ENCODE data around the gene CNN1.
"Not testable (repeated sequence)": the region's sequence is repeated elsewhere in the genome, so short reads cannot be mapped to it uniquely, and the experiment has no call there.

Gene CNN1

DNA sequence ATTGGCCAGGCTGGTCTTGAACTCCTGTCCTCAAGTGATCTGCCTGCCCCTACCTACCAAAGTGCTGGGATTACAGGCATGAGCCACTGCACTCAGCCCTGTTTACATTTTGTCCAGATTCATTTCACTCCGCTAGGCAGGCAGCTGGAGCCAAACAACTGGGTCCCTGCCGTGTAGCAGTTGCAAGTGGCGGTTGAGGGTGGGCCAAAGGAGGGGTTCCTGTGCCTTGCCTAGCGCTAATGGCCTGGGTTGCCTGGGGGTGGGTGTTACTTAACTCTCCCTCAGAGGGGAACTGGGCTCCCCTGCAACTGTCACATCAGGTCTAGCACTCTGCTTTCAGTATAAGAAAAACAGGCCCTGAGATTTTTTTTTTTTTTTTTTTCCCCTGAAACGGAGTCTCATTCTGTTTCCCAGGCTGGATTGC is 31.4 kb downstream of the CNN1 start:
- peak; percentile 11 for DNase-seq

DNA sequence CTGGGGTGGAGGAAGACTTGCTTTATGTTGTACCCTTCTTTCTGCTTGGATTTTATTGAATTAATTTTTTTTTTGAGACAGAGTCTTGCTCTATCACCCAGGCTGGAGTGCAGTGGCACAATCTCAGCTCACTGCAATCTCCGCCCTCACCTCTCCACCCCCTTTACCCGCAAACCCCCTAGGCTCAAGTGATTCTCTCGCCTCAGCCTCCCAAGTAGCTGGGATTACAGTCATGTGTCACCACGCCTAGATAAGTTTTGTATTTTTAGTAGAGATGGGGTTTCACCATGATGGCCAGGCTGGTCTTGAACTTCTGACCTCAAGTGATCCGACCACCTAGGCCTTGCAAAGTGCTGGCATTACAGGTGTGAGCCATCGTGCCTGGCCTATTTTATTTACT is 34.7 kb downstream of the CNN1 start:
- DNase-seq: not testable (repeated sequence)

DNA sequence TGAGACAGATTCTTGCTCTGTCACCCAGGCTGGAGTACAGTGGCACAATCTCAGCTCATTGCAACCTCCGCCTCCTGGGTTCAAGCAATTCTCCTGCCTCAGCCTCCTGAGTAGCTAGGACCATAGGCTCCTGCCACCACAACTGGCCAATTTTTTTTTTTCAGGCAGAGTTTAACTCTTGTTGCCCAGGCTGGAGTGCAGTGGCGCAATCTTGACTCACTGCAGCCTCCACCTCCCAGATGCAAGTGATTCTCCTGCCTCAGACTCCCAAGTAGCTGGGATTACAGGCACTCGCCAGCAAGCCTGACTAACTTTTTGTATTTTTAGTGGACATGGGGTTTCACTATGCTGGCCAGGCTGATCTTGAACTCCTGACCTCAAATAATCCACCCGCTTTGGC is 35.1 kb downstream of the CNN1 start:
- DNase-seq: not testable (repeated sequence)

DNA sequence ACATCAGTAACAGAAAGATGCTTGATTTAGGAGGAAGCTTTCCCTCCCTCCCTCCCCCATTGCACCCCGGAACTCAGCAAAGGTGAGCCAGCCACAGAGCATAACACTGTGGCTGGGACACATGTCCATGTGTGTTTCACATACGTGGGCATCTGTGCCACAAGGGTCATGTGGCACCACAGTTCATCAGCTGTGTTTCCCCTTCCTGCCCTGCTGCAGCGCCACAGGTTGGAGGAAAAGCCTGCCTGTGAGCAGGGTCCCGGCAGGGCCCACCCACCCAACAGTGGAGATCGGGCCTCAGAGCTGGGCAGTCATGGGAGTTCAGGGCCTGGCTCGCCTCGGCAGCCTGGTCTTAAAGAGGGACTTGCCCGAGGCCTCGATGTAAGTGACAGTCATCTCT is 36.0 kb downstream of the CNN1 start:
- no peak for DNase-seq

DNA sequence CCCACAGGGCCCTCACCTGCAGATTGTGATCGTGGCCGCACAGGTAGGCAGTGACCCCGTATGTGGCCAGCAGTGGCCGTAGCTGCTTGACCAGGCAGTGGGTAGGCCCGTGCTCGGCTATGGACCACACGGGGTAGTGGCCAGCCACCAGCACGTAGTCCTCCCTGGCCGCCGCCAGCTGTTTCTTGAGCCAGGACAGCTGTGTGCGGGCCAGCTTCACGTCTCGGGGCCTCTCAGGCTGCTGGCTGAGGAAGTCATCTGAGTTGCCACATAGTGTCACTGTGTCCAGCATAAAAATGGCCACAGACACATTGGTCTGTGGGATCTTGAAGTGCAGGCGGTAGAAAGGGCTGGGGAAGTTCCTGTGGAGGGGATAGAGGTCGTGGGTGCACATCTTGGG is 37.6 kb downstream of the CNN1 start:
- no peak for DNase-seq

DNA sequence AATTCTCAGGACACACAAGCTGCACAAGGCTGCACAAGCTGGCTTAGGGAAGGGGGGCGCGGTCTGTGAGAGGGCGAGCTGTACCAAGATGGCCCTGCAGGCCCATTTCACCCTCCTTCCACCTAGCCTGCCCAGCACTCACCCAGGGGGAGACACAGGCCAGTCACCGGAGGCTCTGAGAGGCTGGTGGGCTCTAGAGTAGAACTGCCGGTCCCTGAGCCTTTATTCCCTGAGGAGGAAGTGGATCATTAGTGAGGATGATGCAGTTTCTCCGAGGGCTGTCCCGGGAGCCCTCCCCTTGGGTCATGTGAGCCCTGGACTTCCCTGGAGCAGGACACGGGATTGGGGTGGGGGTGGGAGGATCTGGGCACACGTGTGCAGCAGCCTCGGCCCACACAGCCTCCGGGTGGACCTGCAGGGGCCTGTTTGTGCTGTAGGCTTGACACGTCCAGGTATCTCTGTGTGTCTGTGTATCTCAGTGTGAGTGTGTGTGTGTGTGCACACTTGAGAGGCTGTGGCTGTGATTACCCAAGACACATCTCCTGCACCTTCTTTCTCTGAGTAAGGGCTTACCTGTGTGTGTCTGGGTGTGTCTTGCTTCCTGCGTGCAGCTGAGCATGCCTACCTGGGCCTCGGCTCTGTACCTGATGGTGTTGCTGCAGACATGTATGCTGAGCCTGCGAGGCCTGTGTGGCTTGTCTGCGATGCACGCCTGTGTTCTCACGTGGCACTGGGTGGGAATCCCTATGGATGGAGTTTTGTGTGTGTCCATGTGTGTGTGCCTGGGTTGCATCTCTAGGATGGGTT is 39.0 kb downstream of the CNN1 start, which contains the start of gene ACP5:
ACP5 (minus strand) TSS at position 195 of the 807 bp plus-strand sequence. CDS start 328 bp downstream, outside the sequence.
- DNase-seq: no peak

DNA sequence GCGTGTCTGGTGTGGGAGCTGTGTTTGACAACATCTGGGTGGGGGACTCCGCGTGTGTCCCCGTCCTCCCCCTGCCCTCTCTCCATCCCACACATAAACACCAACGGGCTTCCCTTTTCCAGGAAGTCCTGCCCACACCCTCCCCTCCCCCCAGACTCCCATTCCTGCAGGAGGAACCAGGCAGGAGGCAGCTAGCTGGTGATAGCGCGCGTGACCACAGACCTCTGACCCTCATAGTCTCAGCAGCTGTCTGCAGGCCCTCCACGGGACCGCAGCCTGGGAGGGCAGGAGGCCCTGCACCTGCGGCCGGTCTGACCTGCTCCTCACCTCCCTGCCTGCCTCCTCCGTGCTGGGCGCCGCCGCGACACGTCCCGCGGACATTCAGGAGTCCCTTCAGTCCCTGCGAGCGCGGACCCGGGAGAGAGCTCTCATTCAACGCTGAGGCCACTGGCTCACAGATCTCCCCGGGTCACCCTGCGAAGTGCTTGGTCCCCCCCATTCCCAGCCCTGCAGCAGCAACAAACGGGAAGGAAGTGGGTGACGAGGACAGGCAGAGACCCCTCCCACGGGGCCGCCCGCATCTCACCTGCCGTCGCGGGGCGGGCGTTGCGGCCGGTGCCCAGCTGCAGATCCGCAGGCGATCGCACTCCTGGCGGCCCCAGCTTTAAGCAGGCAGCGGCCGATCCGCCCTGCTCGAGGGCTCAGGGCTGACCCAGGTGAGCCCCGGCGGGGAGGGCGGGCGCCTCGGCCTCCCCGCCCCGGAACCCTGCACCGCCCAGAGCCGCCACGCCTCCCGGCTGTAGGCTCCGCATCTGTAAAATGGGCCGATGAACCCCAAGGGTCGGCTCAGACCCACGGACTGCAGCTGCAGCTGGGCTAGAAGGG is 39.8 kb downstream of the CNN1 start:
- DNase-seq: no peak

DNA sequence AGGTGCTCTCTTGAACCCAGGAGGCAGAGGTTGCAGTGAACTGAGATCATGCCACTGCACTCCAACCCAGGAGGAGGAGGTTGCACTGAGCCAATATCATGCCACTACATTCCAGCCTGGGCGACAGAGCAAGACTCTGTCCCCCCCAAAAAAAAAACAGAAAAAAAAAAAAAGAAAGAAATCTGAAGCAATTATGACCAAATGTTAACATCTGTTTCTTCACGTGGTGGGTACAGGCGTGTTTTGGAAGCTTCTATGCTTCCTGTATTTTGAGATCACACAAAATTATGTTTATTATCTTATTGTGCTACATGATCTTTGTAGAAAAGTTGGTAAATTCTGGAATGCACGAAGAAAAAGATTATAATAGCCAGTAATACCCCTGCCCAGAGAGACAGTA is 41.5 kb downstream of the CNN1 start:
- no peak for DNase-seq

DNA sequence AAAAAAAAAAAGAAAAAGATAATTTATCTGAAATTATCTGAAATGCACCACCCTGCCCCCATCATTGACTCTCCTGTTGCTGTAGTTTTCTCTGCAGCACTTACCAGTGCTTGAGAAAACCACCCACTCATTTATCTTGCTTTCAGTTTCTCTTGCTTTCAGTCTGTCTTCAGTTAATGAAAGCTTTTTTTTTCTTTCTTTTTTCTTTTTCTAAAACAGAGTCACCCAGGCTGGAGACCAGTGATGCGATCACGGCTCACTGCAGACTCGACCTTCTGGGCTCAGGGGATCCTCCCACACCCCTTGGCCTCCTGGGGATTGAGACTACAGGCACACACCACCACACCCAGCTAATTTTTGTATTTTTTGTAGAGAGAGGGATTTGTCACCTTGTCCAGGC is 43.1 kb downstream of the CNN1 start:
- DNase-seq: no peak

DNA sequence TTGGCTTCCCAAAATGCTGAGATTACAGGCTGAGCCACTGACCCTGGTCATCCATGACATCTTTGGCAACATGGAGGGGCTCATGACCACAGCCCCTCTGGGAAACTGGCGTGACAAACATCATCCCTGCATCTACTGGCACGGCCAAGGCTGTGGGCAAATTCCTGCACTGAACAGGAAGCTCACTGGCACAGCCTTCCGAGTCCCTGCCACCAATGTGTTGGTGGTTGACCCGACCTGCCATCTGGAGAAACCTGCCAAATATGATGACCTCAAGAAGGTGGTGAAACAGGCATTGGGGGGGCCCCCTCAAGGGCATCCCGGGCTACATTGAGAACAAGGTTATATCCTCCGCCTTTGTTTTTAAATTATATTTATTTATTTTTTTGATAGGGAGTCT is 47.7 kb downstream of the CNN1 start:
- DNase-seq: no peak

DNA sequence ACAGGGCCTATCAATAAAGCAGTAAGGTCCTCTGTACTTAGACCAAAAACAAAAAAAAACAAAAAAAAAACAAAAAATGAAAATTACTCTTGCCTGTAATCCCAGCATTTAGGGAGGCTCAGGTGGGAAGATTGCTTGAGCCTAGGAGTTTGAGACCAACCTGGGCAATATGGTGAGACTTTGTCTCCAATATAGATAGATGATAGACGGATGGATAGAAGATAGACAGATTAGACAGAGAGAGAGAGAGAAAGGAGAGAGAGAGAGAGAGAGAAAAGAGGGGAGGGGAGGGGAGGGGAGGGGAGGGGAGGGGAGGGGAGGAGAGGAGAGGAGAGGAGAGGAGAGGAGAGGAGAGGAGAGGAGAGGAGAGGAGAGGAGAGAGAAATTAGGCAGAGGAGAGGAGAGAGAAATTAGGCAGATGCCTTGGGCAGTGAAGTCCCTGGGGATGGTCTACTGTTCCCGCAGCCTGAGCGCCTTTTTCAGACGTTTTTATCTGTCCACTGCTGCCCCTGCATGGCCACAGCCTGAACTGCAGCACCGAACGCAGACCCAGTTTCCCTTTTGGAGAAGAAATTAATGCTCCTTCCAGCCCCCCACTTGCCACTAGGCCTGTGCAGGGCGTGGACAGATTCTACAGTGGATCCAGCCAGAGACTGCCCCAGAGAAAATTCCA is 48.8 kb downstream of the CNN1 start:
- DNase-seq: peak; percentile 77

DNA sequence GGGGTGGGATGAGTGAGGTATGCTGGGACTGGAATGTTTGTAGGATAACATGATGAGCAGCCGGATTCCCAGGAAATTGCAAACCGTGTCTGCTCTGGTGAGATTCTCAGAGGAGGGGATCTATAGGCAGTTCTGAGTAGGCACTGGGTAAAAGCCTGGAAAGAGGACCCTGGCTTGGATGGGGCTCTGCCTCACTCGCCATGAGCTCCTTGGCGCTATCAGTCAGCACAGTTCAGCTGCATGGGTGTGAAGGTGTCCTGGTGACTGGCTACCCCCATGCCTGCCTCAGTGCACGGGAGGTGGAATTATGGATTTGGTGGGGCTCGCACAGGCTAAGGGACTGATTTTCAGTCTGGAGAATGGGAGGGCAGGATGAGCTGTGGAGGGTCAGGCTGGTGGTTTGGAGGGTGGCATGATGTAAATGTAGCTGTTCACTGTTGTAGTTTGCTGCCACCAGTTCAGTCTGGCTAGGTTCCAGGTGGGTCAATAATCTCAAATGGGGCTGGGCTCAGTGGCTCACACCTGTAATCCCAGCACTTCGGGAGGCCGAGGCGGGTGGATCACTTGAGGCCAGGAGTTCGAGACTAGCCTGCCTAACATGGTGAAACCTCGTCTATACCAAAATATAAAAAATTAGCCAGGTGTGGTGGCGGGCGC is 49.5 kb downstream of the CNN1 start:
- DNase-seq: no peak

DNA sequence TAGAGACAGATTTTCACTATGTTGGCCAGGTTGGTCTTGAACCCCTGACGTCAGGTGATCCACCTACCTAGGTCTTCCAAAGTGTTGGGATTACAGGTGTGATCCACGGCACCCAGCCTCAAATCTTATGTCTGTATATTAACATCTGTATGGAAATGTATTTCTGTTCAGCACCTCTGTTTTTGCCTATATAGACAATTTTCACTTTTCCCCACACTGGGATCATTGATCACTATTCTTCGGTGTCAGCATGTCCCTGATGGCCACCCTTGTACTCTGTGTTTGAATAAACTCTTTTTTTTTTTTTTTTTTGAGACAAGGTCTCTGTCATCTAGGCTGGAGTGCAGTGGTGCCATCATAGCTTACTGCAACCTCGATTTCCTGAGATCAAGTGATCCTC is 55.4 kb downstream of the CNN1 start:
- DNase-seq: no peak

DNA sequence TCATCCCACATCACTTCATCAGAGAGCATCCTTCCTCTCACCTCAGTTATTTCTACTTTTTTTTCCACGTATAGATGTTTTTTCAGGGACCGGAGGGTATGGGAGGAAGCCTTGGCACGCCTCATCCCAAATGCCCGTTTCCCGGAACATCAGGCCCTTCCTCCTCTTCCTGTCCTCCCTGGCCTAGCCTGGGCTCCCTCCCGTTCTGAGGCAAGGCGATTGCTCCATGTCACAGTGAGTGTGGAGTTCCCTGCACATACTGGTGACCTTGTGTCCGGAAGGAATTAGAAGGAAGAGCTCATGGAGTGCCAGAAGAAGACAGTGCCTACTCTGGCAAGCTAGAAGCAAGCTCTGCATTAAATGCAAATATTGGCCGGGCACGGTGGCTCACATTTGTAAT is 57.5 kb downstream of the CNN1 start:
- DNase-seq: no peak

DNA sequence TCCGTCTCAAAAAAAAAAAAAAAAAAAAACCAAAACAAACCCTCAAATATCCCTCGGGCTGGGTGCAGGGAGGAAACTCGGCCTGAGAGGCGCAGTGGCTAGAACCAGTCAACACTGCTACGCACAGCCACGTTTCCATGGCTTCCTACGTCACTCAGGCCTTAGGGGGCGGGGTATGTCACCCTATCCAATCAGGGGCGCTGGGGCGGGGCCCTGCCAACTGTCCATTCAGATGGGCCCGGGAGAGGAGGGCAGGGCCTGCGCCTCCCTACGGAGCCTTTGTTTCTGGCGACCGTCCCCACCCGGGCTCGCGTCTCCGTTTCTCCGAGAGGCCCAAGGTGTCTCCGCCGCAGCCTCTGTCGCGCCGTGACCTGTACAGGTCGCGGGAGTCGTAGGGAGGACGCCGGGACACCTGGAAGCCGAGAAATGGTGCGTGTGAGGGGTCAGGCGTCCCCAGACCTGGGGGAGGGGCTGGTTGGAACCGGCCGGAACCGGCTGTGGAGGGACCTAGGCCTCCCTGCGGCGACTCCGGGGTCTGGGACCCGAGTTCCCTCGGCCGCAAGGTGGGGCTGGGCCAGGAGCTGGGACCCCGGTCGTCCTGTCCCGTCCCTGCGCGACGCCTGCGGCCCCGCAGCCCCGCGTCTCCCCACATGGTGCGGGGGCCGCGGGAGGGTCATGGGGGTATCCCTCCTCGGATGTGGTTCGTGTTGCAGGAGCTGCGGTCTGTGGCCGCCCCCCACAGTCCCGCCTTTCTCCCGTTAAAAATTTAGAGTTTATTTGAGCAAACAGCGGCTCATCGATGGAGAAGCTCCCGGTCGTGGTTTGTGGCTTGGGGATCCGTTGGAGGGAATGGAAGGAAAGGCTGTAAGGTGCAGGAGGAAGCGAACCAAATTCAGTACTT is 58.8 kb downstream of the CNN1 start, which contains the start of gene ZNF627:
ZNF627 (plus strand) TSS at position 282 of the 901 bp plus-strand sequence; CDS start at position 427, 145 bp downstream.
- peak; percentile 97 for DNase-seq

DNA sequence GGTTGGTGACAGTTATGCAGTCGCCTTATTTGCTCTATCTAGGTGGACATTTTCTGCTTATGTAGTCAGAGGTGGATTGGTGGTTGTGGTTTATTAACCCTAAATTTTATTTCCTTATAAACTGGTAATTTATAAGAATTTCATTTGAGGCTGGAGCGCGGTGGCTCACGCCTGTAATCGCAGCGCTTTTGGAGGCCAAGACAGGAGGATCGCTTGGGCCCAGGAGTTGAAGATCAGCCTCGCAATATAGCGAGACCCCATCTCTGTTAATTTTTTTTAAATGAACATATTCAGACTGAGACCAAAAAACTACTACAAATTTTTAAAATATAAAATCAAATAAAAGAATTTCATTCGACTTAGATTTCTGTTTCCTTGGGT is 59.4 kb downstream of the CNN1 start:
- DNase-seq: no peak

DNA sequence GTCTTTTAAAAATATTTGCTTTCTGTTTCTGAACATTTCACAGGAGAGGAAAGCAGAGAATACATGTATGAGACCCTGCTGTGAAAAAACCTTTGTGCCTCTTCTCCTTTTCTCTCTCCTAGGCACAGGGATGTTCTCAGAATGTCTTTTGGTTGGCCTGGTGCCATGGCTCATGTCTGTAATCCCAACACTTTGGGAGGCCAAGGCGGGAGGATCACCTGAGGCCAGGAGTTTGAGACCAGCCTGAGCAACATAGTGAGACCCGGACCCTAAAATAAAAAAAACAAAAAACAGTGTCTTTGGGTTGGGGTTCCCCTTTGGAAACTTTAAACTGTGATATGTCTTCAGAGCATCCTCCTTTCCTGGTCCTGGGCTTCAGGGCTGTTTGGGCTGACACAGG is 60.1 kb downstream of the CNN1 start:
- DNase-seq: no peak

DNA sequence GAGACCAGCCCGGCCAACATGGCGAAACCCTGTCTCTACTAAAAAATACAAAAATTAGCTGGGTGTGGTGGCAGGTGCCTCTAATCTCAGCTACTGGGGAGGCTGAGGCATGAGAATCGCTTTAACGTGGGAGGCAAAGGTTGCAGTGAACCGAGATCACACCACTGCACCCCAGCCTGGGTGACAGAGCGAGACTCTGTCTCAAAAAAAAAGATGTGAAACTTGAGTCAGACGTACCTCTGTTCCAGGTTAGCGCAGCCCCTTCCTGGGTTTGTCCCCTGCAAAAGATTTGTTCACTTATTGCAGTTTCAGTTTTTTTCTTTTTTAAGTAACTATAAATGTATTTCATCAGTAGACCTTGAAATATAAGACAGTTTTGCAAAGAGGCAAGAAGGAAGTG is 61.1 kb downstream of the CNN1 start:
- not testable (repeated sequence) for DNase-seq

Data from NCI-H1105 treated with DMSO at 0.1 percent for 48 hours (cell line).